NCI-H2029 (cell line): ENCODE results near the gene RNU1-2.
"Not testable (repeated sequence)": the region's sequence is repeated elsewhere in the genome, so short reads cannot be mapped to it uniquely, and the experiment has no call there.

ENCODE experiments used
- DNase-seq: peaks from one replicate; lab custom pipeline; 2025; lab: John Stamatoyannopoulos, UW

Gene RNU1-2

GRCh38 chr1:16907870-16908758 is 12.3 kb downstream of the RNU1-2 start:
- DNase-seq, result no peak

GRCh38 chr1:16911851-16912721 is 16.3 kb downstream of the RNU1-2 start:
- not testable (repeated sequence) for DNase-seq

DNA sequence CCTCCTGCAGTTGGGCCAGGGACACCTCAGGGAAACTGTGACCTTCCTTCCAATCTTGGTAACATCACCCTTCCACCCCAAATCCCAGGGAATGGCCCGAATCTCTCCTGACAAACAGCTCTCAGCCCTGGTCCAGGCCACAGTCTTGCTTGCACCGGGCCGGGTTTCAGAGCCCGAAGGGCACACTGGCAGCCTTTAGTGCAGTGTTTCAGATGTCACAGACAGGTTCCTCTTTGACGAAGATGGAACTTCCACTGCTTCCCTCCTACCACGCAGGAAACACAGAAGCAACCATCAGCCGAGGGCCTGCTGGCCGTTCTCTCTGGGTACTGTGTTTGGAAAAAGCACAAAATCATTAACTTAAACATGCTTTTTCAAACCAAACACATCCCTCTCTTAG is 17.0 kb downstream of the RNU1-2 start:
- DNase-seq, result not testable (repeated sequence)

DNA sequence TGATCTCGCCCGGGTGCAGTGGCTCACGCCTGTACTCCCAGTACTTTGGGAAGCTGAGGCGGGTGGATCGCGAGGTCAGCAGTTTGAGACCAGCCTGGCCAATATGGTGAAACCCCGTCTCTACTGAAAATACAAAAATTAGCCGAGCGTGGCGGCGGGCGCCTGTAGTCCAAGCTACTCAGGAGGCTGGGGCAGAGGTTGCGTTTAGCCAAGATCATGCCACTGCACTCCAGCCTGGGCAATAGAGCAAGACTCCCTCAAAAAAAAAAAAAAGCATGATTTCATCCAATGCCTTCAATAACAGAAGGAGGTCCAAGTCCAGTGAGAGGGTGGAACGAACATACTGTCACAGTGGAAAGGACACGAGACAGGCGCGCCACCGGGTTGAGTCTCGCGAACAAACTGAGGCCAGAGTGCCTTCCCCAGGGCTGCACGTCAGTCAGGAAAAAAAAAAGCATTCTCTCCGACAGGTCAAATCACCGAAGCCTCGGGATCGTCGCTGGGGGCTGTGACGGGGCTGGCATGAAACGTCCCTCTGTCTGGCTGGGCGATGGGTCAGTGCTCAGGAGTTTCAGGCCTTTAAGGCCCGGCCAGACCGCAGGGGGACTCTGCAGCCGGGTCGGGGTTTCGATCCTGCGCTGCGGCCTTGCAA is 17.5 kb downstream of the RNU1-2 start:
- DNase-seq, result no peak

DNA sequence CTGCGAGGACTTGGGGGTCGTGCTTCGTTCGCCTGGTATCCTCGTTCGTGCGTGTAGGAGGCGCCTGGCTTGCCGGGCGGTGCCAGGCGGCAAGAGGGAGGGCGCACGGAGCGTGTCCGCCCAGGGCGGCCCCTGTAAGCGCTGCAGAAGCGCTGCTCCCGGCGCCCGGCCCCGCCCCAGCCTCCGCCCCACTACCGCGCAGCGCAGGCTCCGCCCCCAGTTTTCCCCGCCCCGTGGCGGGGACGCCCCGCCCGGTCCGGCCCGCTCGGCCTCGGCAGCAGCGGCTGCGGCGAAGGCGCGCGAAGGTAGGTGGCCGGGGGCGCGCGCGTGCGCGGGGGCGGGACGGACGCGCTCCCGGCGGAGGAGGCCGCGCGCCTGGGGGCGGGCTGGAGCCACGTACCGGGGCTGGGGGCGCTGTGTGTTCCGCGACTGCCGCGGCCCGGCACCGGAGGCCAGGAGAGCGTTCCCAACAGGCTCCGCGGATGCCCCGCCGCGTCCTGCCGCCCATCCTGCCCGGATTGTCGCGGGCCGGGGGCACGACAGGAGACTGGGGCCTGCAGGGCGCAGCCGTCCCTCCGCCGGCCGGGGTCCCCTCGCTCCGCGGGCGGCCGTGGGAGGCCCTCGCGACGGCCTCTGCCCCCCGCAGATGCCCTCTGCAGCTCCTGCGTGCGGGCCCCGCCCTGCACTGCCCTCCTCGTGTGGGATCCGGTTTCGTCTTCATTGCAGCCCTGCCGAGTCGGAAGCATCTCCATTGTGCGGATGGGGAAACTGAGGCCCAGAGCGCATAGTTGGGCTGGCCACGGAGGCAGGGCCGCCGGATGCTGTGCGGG is 18.3 kb downstream of the RNU1-2 start:
- peak; percentile 93 for DNase-seq

DNA sequence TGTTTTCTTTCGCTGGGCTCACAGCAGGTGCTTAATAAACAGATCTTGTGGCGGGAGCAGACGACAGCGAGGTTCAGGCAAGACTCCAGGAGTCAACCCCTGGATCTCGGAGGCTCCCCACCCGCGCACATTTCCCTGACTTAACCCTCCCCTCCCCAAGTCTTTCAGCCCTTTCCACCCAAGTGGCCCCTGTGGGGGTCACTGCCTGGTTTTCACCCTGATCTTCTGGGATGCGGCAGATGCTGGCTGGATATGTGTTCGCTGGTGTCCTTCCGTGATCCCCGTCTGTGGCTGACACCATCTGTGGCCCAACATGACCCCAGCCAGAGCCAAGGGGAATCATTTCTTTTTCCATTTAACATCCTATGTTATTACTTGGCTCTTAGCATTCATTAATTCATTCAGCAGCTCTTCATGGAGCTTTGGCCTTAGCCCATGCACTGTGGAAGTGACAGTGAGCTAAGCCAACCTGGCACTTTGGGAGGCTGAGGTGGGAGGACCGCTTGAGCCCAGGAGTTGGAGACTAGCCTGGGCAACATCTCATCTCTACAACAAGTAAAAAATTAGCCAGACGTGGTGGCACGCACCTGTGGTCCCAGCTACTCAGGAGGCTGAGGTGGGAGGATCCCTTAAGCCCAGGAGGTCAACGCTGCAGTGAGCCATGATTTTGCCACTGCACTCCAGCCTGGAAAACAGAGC is 19.3 kb downstream of the RNU1-2 start:
- DNase-seq, result not testable (repeated sequence)

DNA sequence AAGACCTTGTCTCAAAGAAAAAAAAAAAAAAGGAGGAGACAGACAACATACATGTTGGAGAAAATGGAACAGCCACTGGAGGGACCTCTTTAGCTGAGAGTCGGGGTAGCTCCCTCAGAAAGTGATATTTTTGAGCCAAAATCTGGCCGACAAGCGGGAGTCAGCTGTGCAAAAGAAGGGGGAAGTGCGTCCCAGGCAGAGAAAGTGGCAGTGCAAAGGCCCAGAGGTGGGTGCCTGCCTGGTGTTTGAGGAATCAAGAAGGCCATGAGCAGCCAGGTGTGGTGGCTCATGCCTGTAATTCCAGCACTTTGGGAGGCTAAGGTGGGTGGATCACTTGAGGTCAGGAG is 19.8 kb downstream of the RNU1-2 start:
- no peak for DNase-seq

GRCh38 chr1:16916036-16916880 is 20.5 kb downstream of the RNU1-2 start:
- not testable (repeated sequence) for DNase-seq

GRCh38 chr1:16918371-16918770 is 22.6 kb downstream of the RNU1-2 start:
- DNase-seq, result no peak

- DNase-seq, result not testable (repeated sequence)
These were observed 23.3 kb downstream of the RNU1-2 start for GRCh38 chr1:16918936-16919665.

GRCh38 chr1:16920951-16921350 is 25.2 kb downstream of the RNU1-2 start:
- no peak for DNase-seq

- DNase-seq, result peak; percentile 84
These were observed 25.8 kb downstream of the RNU1-2 start, which contains the start of gene CROCC for GRCh38 chr1:16921391-16922185. Gene CROCC, plus strand, starts transcription at chr1:16921931. Its CDS starts 88 bp downstream, at chr1:16922019.

- DNase-seq, result no peak
These were observed 26.7 kb downstream of the RNU1-2 start for GRCh38 chr1:16922466-16922865.

DNA sequence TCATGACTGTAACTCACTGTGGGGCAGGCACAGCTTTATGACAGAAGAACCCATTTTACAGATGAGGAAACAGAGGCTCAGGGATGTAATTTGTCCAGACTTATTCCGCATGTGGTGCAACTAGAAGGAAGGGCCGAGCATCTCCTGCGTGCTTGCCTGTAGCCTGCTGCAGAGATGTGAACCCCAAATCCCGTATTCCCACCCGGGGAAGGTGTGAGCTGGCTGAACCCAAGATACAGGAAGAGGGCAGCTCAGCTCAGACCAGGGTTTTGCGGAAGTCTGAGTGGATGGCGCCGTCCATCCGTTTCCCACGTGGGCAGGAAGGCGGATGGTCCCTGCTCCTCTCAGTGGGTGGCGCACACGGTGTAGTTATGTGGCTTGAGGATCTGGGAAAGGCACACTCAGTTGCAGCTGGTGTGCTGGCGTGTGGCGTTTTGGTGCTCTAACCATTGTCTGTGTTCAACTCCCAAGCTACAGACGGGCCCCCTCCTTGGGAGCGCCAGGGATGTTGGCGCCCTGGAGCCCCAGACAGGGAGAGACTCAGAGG is 27.2 kb downstream of the RNU1-2 start:
- DNase-seq, result no peak

DNA sequence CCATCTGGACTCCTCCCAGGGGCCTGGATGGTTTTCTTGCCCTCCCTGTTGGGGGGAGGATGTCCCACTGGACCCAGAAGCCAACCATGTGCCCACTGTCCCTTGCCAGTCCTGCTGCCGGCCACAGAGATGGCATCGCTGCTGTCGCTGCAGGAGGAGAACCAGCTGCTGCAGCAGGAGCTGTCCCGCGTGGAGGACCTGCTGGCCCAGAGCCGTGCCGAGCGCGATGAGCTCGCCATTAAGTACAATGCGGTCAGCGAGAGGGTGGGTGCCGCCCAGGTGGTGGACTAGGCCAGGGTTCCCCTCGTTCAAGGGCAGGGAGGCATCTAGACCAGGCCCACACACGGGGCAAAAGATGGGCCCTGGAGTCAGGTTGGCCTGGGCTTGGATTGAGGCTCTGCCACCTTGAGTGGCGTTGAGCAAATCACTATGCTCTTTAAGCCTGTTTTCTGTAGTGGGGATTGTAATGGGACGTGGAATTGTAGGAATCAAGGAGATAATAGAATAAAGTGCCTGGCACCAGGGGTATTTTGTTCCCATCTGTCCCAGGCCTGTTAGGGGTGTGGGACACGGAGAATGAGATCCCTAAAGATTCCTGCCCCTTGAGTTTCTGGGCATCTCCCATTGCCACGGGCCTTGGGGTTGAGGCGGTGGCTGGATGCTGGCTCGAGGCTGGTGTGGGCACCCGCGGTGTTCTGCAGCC is 28.6 kb downstream of the RNU1-2 start:
- DNase-seq, result no peak

DNA sequence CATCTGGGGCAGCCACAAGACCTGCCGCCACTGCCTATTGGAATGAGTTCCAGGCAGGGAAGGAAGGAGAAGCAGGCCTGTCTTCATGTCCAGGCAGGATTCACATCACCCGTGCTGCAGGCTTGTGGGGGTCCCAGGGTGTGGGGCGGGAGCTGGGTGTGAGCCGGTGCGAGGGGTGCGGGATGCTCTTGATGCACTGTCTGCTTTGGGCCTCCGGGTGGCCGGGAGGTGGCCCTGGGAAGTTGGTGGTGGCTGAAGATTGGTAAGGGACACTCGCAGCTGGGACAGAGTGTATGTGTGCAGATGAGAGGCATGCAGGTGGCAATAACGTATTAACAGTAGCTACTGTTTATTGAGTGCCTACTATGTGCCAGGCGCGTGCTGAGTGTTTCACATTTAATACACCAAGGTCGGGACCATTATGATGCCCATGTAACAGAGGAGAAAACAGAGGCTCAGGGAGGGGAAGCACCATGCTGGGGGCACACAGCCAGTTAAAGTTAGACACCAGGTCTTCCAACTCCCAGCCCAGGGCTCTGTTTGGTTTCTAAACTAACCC is 29.2 kb downstream of the RNU1-2 start:
- no peak for DNase-seq
